Prostate gland (tissue), 2 donors: ENCODE data around the gene ANGPTL1. TPM values are rescaled to one million over a fixed set of nuclear protein-coding genes. Genes with fewer than 3 reads are reported as not detected.

Experiments used
- DNase-seq: peaks from one replicate; pipeline ENCODE4 v3.0.0-alpha.2; 2019; ENCODE audit warnings: low spot score
- H3K27ac ChIP-seq, 2 donors: fragments of 200-600 bp; sonication (generic); 2 replicates each; pipeline ENCODE4 v1.5.1; 2017 to 2019
- H3K27me3 ChIP-seq: fragments of 200-600 bp; sonication (generic); replicated peaks from 2 replicates; pipeline ENCODE4 v1.5.1; 2019; ENCODE audit not compliant: insufficient read depth
- H3K36me3 ChIP-seq, 2 donors: fragments of 200-600 bp; sonication (generic); 1 replicate in 1 of 2; 2 replicates in 1 of 2; pipeline versions ENCODE4 v1.5.1 to v1.8.1; 2017 to 2019
- H3K4me1 ChIP-seq: fragments of 200-600 bp; sonication (generic); replicated peaks from 2 replicates; pipeline ENCODE4 v1.5.1; 2019
- H3K4me3 ChIP-seq, 2 donors: fragments of 200-600 bp; sonication (generic); 2 replicates each; pipeline ENCODE4 v1.5.1; 2017 to 2019
- H3K9me3 ChIP-seq: fragments of 200-600 bp; sonication (generic); 2 replicates; pipeline ENCODE4 v1.5.1; 2017
- POLR2A ChIP-seq: fragments of 450-650 bp; IDR thresholded peaks from one replicate; pipeline ENCODE4 v1.6.1; 2016; ENCODE audit warnings: antibody characterized with exemption, mild to moderate bottlenecking
- POLR2AphosphoS5 ChIP-seq: sonication (generic); formaldehyde crosslinking; IDR thresholded peaks from one replicate; pipeline ENCODE4 v1.6.1; 2017; ENCODE audit warnings: antibody characterized with exemption
- WGBS: methylation state at CpG from one replicate; pipeline ENCODE4 v1.1.5; 2018; 5-methylcytosine and 5-hydroxymethylcytosine counted together
- intact Hi-C: fragments of 100-400 bp; cut with DNase I; formaldehyde crosslinking; loops from one replicate; pipeline ENCODE4 v1.14.2; 2022
- total RNA-seq, 2 donors: library from RNA; depleted of rRNA; stranded (reverse); fragments of >200 nt; gene quantifications; one replicate each; pipeline ENCODE4 v1.1.0, GENCODE V29; 2016
- TF ChIP-seq, protein P1 (sequence below), 4 experiments: fragments of 200-600 bp in 2 of 4; fragments of 450-650 bp in 2 of 4; sonication (generic) in 2 of 4; IDR thresholded peaks; 1 replicate in 3 of 4; 2 replicates in 1 of 4; pipeline ENCODE4 v1.5.1; 2016 to 2019; ENCODE audit warnings: antibody characterized with exemption in 4 of 4, mild to moderate bottlenecking in 2 of 4, moderate library complexity in 2 of 4

The ANGPTL1 gene, protein sequence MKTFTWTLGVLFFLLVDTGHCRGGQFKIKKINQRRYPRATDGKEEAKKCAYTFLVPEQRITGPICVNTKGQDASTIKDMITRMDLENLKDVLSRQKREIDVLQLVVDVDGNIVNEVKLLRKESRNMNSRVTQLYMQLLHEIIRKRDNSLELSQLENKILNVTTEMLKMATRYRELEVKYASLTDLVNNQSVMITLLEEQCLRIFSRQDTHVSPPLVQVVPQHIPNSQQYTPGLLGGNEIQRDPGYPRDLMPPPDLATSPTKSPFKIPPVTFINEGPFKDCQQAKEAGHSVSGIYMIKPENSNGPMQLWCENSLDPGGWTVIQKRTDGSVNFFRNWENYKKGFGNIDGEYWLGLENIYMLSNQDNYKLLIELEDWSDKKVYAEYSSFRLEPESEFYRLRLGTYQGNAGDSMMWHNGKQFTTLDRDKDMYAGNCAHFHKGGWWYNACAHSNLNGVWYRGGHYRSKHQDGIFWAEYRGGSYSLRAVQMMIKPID
- total RNA-seq: 10 to 100 TPM; 11.3 to 18.9 TPM

DNA sequence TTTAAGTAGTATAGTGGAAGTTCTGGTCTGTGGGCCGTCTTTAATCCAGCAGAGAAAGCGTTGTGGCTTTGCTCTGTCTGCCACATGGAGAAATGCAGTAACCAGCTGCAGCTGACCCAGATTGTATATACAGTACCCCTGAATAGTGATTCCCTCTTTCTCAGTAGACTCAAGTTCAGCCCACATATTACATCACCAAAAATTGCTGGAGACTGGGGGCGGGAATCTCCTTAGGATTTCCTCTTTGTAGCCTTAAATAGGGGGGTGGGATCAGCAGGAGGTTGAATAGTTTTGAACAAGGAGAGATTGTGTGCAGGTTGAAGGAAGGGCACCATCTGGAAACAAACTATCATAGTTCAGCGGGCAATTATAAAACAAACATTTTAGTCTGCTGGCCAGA, at the start of gene ANGPTL1:
ANGPTL1 (minus strand) TSS at position 134 of the 400 bp plus-strand sequence. CDS start 5,301 bp downstream, outside the sequence.
- H3K27ac ChIP-seq: no peak within 1 kb of the TSS
- intact Hi-C loops: loop anchor here (5.0 kb wide), 1 partner anchor 81 kb away; no protein-coding TSS in a partner anchor
- TF ChIP-seq, protein P1, sequence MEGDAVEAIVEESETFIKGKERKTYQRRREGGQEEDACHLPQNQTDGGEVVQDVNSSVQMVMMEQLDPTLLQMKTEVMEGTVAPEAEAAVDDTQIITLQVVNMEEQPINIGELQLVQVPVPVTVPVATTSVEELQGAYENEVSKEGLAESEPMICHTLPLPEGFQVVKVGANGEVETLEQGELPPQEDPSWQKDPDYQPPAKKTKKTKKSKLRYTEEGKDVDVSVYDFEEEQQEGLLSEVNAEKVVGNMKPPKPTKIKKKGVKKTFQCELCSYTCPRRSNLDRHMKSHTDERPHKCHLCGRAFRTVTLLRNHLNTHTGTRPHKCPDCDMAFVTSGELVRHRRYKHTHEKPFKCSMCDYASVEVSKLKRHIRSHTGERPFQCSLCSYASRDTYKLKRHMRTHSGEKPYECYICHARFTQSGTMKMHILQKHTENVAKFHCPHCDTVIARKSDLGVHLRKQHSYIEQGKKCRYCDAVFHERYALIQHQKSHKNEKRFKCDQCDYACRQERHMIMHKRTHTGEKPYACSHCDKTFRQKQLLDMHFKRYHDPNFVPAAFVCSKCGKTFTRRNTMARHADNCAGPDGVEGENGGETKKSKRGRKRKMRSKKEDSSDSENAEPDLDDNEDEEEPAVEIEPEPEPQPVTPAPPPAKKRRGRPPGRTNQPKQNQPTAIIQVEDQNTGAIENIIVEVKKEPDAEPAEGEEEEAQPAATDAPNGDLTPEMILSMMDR (IDR thresholded peaks at IDR 0.05): no peak
- TF ChIP-seq POLR2A: no peak
- no peak for TF ChIP-seq POLR2AphosphoS5
- H3K9me3 ChIP-seq: no peaks in the 10 kb centered on the region
- H3K4me3 ChIP-seq: no peak within 1 kb of the TSS
- no peaks in the 10 kb centered on the region for H3K27me3 ChIP-seq
- no peaks in the 10 kb centered on the region for H3K36me3 ChIP-seq
- 50% methylated on average over 4 of the region's 4 CpGs for WGBS
- no peak for DNase-seq
- H3K4me1 ChIP-seq: no peaks in the 10 kb centered on the region

DNA sequence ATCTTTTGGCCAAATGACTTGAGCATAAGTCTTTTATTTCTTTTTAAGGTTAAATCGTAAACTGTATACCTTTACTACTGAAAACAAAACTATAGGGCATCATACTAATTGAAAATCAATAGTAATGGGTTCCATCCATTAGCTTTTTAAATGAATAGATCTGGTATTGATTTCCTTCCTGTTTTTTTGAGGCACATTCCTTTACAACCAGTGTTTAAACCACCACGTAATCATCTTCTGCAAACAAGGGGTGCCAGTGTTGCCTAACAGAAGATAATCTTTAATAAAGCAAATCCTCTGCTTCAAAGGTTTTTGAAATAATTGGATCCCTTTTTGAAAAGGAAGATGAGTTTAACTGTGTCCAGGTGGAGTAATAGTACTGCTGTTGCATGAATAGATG, 48.7 kb upstream of the ANGPTL1 start:
- intact Hi-C loops: no loop called here
- Histone ChIP-seq H3K36me3 (no peaks in the 10 kb centered on the region), H3K9me3 (no peaks in the 10 kb centered on the region), H3K4me1 (no peaks in the 10 kb centered on the region), H3K27ac (no peak overlapping the region), H3K27me3 (no peaks in the 10 kb centered on the region), H3K4me3 (no peak overlapping the region)
- no peak for TF ChIP-seq POLR2AphosphoS5
- no peak for DNase-seq
- 81% methylated on average over 2 of the region's 2 CpGs for WGBS

DNA sequence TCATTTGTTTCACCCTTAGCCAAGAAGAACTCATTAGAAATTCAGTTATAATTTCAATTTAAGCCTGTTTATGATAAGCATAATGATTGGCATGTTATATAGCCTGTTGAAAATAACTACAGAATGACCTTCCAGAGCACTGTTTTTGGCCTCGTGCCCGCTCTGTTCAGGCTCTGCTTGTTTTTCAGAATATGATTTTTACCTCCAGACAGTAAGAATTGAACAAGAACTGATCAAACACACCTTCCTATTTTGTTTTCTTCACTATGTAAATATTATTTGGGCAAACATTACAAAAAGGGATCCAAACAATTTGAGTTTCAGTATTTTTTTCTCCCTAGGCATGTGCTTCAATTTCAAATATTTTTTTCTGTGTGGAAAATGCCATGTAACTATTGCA, 48.1 kb upstream of the ANGPTL1 start:
- WGBS: 78% methylated on average over 2 of the region's 2 CpGs
- no peak overlapping the region for H3K27ac ChIP-seq
- intact Hi-C loops: no loop called here

DNA sequence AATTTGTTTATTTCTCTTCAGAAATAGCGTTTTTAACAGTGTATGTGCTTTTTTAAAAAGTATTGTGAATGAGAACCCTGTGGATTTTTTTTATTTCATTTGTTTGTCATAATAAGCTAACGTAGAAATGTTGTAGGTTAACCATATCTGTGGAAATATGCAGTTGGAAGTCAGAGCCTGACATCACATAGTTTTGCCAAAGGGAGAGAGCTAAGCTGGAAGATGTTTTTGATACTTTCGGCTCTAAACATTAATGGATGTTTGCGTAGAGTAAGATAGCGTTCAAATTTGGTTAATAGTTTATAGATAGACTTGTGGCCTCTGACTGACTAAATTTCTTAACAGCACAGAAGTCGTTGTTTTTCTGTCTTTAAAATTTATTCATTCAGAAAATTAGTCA, 47.4 kb upstream of the ANGPTL1 start:
- 85% methylated on average over 6 of the region's 6 CpGs for WGBS
- intact Hi-C loops: no loop called here
- H3K27ac ChIP-seq: no peak overlapping the region

More for the DNA sequence above, 48.1 kb upstream of the ANGPTL1 start:
- no peak for DNase-seq
- Histone ChIP-seq H3K4me3 (no peak overlapping the region), H3K4me1 (no peaks in the 10 kb centered on the region), H3K36me3 (no peaks in the 10 kb centered on the region), H3K9me3 (no peaks in the 10 kb centered on the region), H3K27me3 (no peaks in the 10 kb centered on the region)
- TF ChIP-seq POLR2AphosphoS5: no peak
- no peak for TF ChIP-seq POLR2A
- TF ChIP-seq, protein P1 (IDR thresholded peaks at IDR 0.05): no peak

DNA sequence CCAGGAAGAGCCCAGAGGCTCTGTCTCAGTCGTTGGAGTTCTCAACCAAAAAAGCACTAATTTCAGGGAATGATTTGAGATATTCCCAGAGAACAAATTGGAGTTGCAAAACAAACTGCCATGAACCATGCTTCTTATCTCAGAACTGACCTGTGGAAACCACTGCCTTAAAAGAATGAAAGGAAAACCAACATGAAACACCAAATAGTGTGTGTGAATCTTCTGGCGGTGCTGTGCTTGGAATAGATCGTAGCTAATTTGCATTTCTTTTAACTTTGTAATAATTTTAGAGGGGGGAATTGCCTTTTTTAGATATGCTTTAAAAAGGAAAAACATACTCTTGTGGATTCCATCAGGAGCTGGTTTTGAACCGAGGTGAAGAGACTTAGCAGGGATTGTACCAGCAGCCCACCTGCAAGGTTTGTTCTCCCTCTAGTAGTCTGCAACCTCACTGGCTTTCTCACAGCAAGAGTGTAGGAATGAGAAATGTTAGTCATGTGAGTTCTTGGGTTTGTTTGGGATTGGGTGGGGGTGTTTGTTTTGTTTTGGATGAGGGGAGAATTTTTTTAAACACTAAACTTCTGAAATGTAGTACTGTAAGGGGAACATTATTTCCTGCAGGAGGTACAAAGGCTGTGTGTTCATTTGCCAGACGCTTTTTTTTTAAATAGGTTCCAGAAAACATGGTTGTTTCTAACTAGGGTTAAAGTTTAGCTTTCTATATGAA, 45.7 kb upstream of the ANGPTL1 start:
- no peaks in the 10 kb centered on the region for H3K27me3 ChIP-seq
- TF ChIP-seq, protein P1 (IDR thresholded peaks at IDR 0.05): no peak
- TF ChIP-seq POLR2AphosphoS5 (no peak), POLR2A (no peak)
- intact Hi-C loops: no loop called here

More for the DNA sequence above, 47.4 kb upstream of the ANGPTL1 start:
- Histone ChIP-seq H3K4me3 (no peak overlapping the region), H3K9me3 (no peaks in the 10 kb centered on the region), H3K27me3 (no peaks in the 10 kb centered on the region), H3K36me3 (no peaks in the 10 kb centered on the region), H3K4me1 (no peaks in the 10 kb centered on the region)
- DNase-seq: no peak
- no peak for TF ChIP-seq POLR2AphosphoS5
- no peak for TF ChIP-seq POLR2A
- TF ChIP-seq, protein P1 (IDR thresholded peaks at IDR 0.05): no peak

More for the DNA sequence above, 45.7 kb upstream of the ANGPTL1 start:
- 76% methylated on average over 5 of the region's 5 CpGs for WGBS
- Histone ChIP-seq H3K9me3 (no peaks in the 10 kb centered on the region), H3K4me3 (no peak overlapping the region), H3K36me3 (no peaks in the 10 kb centered on the region), H3K4me1 (no peaks in the 10 kb centered on the region), H3K27ac (no peak overlapping the region)
- DNase-seq: no peak
